DMS 273 treated with DMSO at 0.1 percent for 48 hours (cell line): Measurements from ENCODE around the gene RIOK2.

Experiments
- DNase-seq: peaks from one replicate; lab custom pipeline; 2025; lab: John Stamatoyannopoulos, UW

The RIOK2 gene

DNA sequence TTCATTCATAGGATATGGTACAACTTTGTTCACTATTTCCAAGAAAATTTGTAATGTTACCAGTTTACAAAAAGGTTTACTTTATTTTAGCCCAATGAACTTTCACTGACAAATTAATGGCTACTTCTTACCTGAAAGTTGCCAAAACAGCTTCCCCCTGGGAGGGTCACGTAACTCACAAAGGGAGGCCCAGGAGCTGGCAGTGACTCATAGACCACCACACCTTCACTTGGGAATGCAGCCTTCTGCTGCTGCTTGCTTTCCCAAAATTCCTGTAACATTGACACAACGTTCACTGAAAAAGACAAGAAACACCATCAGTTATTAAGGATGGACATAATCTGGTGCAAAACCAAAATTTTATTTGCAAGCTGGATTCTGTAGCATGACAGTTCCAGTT, 58.7 kb downstream of the RIOK2 start:
- DNase-seq = no peak

DNA sequence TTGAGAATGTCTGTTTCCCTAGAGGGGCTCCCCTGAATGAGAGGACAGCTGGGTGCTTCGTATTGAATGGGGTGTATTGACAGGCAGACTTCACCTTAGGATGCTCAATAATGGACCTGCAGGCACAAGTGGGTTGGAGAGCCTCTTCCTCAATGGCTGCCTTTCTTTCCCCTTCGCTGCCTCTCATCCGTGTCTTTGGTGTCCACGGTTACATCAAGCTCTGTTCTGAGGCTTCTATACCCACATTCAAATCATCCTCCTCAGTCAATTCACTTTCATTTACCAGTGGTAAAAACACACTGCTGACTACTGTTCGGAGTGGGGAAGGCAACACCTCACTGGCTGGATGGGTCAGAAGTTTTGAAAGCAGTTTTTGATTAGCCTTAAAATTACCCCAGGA, 61.2 kb downstream of the RIOK2 start:
- no peak for DNase-seq

DNA sequence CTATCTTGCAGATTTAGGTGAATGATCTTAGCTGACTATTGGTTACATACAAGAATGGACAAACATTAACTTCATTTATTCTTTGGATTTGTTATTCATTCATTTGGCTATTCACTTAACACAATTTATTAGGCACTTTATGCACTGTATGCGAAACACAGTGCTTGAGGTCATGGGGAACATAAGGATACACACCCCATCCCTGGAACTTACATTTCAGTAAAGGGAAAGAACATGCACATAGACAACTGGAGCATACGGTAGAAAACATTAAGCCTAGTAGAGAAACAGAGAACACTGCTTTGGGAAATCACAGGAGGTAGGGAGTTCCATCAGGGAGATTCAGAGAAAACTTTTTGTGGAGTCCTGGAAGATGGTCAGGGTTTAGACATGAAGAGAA, 62.9 kb downstream of the RIOK2 start:
- DNase-seq = no peak

DNA sequence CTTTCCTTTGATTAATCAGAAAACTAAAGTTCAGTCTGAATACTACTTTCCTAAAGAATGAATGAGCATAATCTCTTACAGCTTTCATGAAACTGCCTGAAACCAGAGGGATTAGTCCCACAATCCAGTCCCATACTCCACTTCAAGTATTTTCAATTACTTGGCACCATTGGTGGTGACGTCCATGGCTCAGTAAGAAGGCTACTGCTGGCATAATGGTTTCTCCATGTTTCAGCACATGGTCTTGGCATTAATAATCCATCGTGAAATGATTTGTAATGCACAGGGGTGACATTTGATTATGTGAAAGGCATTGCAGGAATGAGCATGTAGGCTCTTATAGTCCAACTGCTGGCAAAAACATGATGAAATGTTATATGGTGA, 64.0 kb downstream of the RIOK2 start:
- no peak for DNase-seq

DNA sequence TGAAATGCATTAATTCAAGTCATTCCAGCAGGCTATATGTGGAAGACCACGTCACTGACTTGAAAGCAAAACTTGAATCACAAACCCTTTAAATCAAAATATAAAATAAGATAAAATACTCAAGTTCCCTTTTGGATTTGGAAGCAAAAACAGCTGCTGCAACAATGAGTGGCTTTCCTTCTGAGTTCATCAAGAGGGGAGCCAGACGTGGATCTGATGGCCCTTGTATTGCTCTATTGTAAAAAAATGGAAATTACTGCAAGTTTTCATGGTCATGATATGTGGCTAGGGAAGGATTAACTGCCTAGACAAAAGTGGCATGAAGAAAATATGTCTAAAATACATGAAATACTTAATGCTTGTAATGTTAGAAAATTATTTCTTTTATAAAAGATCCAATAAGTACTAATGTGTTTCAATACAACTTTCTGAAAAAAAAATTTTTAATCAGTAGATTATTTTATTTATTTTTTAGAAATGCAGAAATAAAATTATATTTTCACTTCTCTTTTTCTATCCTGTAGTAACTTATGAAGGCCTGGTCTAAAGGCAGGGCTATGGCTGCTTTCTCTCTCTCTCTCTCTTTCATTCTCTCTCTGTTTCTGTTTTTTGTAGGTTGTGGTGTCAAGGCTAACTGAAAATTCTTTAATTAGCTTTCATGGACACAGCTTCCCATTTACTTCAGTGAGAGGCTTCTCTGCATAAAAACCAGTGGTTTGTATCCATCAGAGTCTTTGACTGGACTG, 64.6 kb downstream of the RIOK2 start:
- DNase-seq = no peak

DNA sequence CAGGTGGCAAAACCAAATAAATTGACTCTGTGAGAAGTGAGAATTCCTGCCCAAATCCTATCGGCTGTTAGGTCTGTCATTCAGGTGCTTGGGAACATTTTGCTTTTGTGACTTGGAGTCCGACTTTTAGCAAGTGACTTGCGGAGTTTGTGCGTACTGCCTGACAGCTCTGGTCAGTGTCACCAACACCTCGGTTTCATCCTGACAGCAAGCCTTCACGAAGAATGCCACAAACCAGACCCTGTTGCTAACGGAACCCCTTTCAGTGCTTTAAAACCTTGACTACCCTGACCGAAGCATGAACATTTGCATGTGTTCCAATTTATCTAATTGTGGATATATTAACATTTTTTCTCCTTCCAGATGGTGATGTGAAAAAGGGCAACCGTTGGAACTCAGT, 67.1 kb downstream of the RIOK2 start:
- DNase-seq = no peak

DNA sequence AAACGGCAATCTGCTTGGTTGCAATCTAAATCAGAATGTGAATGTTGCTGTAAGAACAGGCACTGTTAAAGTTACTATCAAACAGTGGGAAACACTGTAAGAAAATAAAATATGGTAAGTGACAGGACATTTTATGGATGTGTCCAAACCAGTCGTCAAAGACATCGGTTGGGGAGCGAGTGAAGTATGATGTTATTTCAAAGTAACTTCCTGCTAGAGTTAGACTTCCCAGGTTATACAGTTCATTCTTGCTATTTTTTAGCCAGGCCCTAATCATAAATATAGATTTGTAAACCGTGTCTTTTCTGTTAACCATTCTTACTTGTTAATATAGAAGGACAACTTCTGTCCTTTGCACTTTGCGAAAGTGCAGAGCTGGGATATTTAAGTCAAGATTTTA, 70.8 kb downstream of the RIOK2 start:
- no peak for DNase-seq

DNA sequence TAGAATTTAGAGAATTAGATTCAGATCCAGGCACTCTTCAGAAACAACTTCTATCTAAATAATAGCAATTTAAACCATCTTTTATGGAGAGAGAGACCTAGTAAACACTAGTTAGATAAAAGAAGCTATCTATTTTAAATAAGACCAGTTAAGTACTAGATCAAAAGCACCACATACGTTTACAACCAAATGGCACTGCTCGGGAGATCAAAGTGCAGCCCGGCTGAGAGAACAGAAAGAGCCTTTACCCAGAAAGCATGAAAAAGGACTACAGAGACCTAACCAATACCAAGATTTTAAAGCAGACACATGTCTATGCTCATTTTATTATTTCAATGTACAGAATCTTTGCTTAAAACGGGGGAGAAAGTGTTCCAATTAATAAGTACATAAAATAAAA, 71.4 kb downstream of the RIOK2 start:
- no peak for DNase-seq

DNA sequence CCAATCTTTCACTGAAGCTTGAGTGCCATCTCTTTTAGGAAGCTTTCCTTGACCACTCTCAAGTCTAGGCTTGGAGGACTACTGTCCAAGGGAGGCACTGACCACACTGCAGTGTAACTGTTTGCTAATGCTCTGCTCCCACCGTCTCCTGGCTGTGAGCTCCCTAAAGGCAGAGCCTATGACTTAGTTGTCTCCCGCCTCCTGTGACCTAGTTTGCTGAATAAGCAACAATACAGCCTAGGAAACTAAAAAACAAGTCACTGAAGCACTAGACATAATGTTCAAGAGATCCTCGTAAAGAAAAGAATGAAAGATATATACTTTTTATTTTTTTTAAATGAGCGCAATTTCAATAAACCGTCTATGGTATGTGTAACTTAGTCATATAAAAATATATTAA, 72.0 kb downstream of the RIOK2 start:
- DNase-seq = no peak
